AG09309 (cell line): ENCODE data around the gene NRM.

ENCODE experiments used
- DNase-seq: peaks from one replicate; pipeline ENCODE4 v3.0.0-alpha.2; 2010; ENCODE audit warnings: low read depth
- H3K4me3 ChIP-seq: 2 replicates; pipeline ENCODE4 v1.5.1; 2011; ENCODE audit warnings: mild to moderate bottlenecking, low read depth, low read length, moderate library complexity; ENCODE audit not compliant: control insufficient read depth
- CTCF ChIP-seq: IDR thresholded peaks from 2 replicates; pipeline ENCODE4 v1.5.1; 2011; ENCODE audit warnings: mild to moderate bottlenecking, low read depth, low read length, inconsistent platforms; ENCODE audit not compliant: insufficient read depth, control insufficient read depth; ENCODE audit errors: missing control alignments

NRM gene

GRCh38 chr6:30686009-30686907, 4.5 kb downstream of the NRM start, which contains the start of gene PPP1R18:
PPP1R18 (minus strand) TSS chr6:30686645; CDS start chr6:30686018, 627 bp downstream.
- H3K4me3 ChIP-seq = peak within 1 kb of the TSS; percentile 89
- TF ChIP-seq CTCF = no peak
- DNase-seq = no peak

GRCh38 chr6:30685157-30686008, 5.4 kb downstream of the NRM start:
- no peak for DNase-seq
- peak overlapping the region; percentile 89 for H3K4me3 ChIP-seq
- TF ChIP-seq CTCF = peak; percentile 27

GRCh38 chr6:30684386-30685156, 6.2 kb downstream of the NRM start:
- no peak for DNase-seq
- H3K4me3 ChIP-seq = peak overlapping the region; percentile 89

GRCh38 chr6:30683980-30684338, 6.8 kb downstream of the NRM start:
- DNase-seq = no peak
- H3K4me3 ChIP-seq = peak overlapping the region; percentile 89
- no peak for TF ChIP-seq CTCF

More at GRCh38 chr6:30684386-30685156, 6.2 kb downstream of the NRM start:
- no peak for TF ChIP-seq CTCF

- H3K4me3 ChIP-seq = peak overlapping the region; percentile 89
- TF ChIP-seq CTCF = no peak
- no peak for DNase-seq
Measured at GRCh38 chr6:30683183-30683979, 7.4 kb downstream of the NRM start.
